A549 (cell line): ENCODE measurements around the gene SMG6. TPM values are rescaled to one million over a fixed set of nuclear protein-coding genes. Genes with fewer than 3 reads are reported as not detected.

ENCODE experiments used
- ATAC-seq, 2 experiments: fragments of 200-7000 bp in 1 of 2; fragments of >200 bp in 1 of 2; cut with Nextera tagmentation in 1 of 2; cut with Tn5 transposase in 1 of 2; 3 replicates each; pipeline versions ENCODE4 v1.8.0 to v1.9.1; 2018 to 2020; ENCODE audit warnings: mild to moderate bottlenecking in 1 of 2, moderate library complexity in 1 of 2
- CTCF ChIA-PET: fragments of 300-600 bp; sonication (Branson Sonifier 250); formaldehyde crosslinking; extraction: SDS; loops from one replicate; lab custom pipeline; 2021; ENCODE audit warnings: antibody characterized with exemption, inconsistent platforms; lab: Yijun Ruan, JAX
- POLR2A ChIA-PET: fragments of 350-600 bp; formaldehyde crosslinking; extraction: SDS; loops from one replicate; lab custom pipeline; 2021; ENCODE audit warnings: antibody characterized with exemption, inconsistent platforms; lab: Yijun Ruan, JAX
- DNase-seq, 2 experiments: peaks; one replicate each; pipeline versions ENCODE4 v3.0.0 to v3.0.0-alpha.2; 2011 to 2016; ENCODE audit warnings: low read depth in 1 of 2, low spot score in 1 of 2
- FAIRE-seq: peaks from 2 replicates; lab custom pipeline; 2011; peaks lifted over from hg19 to GRCh38; lab: Jason Lieb, UNC
- H3K27ac ChIP-seq, 2 experiments: fragments of >200 bp; sonication (Bioruptor Twin); formaldehyde crosslinking; 3 replicates each; pipeline ENCODE4 v1.5.1; 2016 to 2017
- H3K4me1 ChIP-seq: fragments of >200 bp; sonication (Bioruptor Twin); formaldehyde crosslinking; 3 replicates; pipeline ENCODE4 v1.6.1; 2016
- H3K4me2 ChIP-seq: fragments of >200 bp; sonication (Bioruptor Twin); formaldehyde crosslinking; 3 replicates; pipeline ENCODE4 v1.6.1; 2016
- H3K4me3 ChIP-seq: fragments of >200 bp; sonication (Bioruptor Twin); formaldehyde crosslinking; 3 replicates; pipeline ENCODE4 v1.5.1; 2016
- H3K9me3 ChIP-seq: fragments of >200 bp; sonication (Bioruptor Twin); formaldehyde crosslinking; 3 replicates; pipeline ENCODE4 v1.6.1; 2016
- ATOH8 ChIP-seq: fragments of 250-450 bp; sonication (Bioruptor Pico); IDR thresholded peaks from 2 replicates; pipeline ENCODE4 v1.5.0; 2020; ENCODE audit warnings: low read depth, mild to moderate bottlenecking, moderate library complexity
- BHLHE40 ChIP-seq: IDR thresholded peaks from 2 replicates; pipeline ENCODE4 v1.6.1; 2012; ENCODE audit warnings: low read depth, low read length, inconsistent platforms
- CBX8 ChIP-seq: fragments of 200-600 bp; sonication (generic); IDR thresholded peaks from 2 replicates; pipeline ENCODE4 v1.6.1; 2016
- ELK1 ChIP-seq: fragments of 150-350 bp; IDR thresholded peaks from 2 replicates; pipeline ENCODE4 v1.6.1; 2014; ENCODE audit warnings: low read depth, mild to moderate bottlenecking, low read length
- ESRRA ChIP-seq: fragments of 150-350 bp; IDR thresholded peaks from 2 replicates; pipeline ENCODE4 v1.6.1; 2014; ENCODE audit warnings: mild to moderate bottlenecking, low read length, borderline replicate concordance
- FOSB ChIP-seq: fragments of 250-450 bp; sonication (Bioruptor Pico); IDR thresholded peaks from 2 replicates; pipeline ENCODE4 v1.5.0; 2020; ENCODE audit warnings: mild to moderate bottlenecking, moderate library complexity
- FOSL2 ChIP-seq, 2 experiments: fragments of 450-650 bp in 1 of 2; fragments of >200 bp in 1 of 2; sonication (Bioruptor Twin) in 1 of 2; formaldehyde crosslinking; IDR thresholded peaks; 2 replicates each; pipeline versions ENCODE4 v1.5.0 to v1.6.1; 2016 to 2020; ENCODE audit warnings: mild to moderate bottlenecking in 1 of 2, moderate library complexity in 1 of 2
- HOXB13 ChIP-seq: fragments of 250-450 bp; sonication (Bioruptor Pico); IDR thresholded peaks from 2 replicates; pipeline ENCODE4 v1.5.0; 2020; ENCODE audit warnings: low read depth, mild to moderate bottlenecking, moderate library complexity
- JUN ChIP-seq, 2 experiments: fragments of >200 bp; sonication (Bioruptor Twin); formaldehyde crosslinking; IDR thresholded peaks; 2 replicates in 1 of 2; 3 replicates in 1 of 2; pipeline ENCODE4 v1.6.1; 2016 to 2017
- JUNB ChIP-seq: fragments of >200 bp; sonication (Bioruptor Twin); formaldehyde crosslinking; IDR thresholded peaks from 2 replicates; pipeline ENCODE4 v1.6.1; 2016
- KDM5A ChIP-seq: fragments of 200-600 bp; sonication (generic); IDR thresholded peaks from 2 replicates; pipeline ENCODE4 v1.6.1; 2016; ENCODE audit warnings: antibody characterized with exemption, mild to moderate bottlenecking
- MAFK ChIP-seq: fragments of 450-650 bp; IDR thresholded peaks from 2 replicates; pipeline ENCODE4 v1.6.1; 2014; ENCODE audit not compliant: partially characterized antibody
- NFE2L2 ChIP-seq: fragments of 150-350 bp; conservative IDR thresholded peaks from 2 replicates; pipeline ENCODE4 v1.6.1; 2014; ENCODE audit warnings: low read length
- NPAS2 ChIP-seq: fragments of 250-450 bp; sonication (Bioruptor Pico); IDR thresholded peaks from 2 replicates; pipeline ENCODE4 v1.8.0; 2022; ENCODE audit warnings: mild to moderate bottlenecking, moderate library complexity, borderline replicate concordance
- NR3C1 ChIP-seq: fragments of >200 bp; sonication (Bioruptor Twin); formaldehyde crosslinking; IDR thresholded peaks from 3 replicates; pipeline ENCODE4 v1.6.1; 2017
- POLR2A ChIP-seq: IDR thresholded peaks from 2 replicates; pipeline ENCODE4 v1.6.1; 2012; ENCODE audit warnings: mild to moderate bottlenecking, low read length
- RCOR1 ChIP-seq: fragments of 150-350 bp; IDR thresholded peaks from 2 replicates; pipeline ENCODE4 v1.6.1; 2014; ENCODE audit warnings: antibody characterized with exemption, low read length, low read depth
- REST ChIP-seq: fragments of 200-600 bp; sonication (generic); IDR thresholded peaks from 2 replicates; pipeline ENCODE4 v1.6.1; 2016; ENCODE audit warnings: antibody characterized with exemption, mild to moderate bottlenecking, moderate library complexity
- SMC3 ChIP-seq: fragments of >200 bp; sonication (Bioruptor Twin); formaldehyde crosslinking; IDR thresholded peaks from 3 replicates; pipeline ENCODE4 v1.6.1; 2018; ENCODE audit warnings: inconsistent platforms
- SREBF2 ChIP-seq: fragments of 450-650 bp; IDR thresholded peaks from 2 replicates; pipeline ENCODE4 v1.6.1; 2014; ENCODE audit warnings: mild to moderate bottlenecking, moderate library complexity
- ZC3H11A ChIP-seq: fragments of 450-650 bp; IDR thresholded peaks from 2 replicates; pipeline ENCODE4 v1.6.1; 2014; ENCODE audit warnings: antibody characterized with exemption, mild to moderate bottlenecking
- ZNF302 ChIP-seq: fragments of 250-450 bp; sonication (Bioruptor Pico); IDR thresholded peaks from 2 replicates; pipeline ENCODE4 v1.9.0; 2021; ENCODE audit warnings: inconsistent platforms, mild to moderate bottlenecking, moderate library complexity
- WGBS: methylation state at CpG from one replicate; pipeline ENCODE4 v1.1.6; 2017; ENCODE audit errors: missing lambda C conversion rate; 5-methylcytosine and 5-hydroxymethylcytosine counted together
- polyA plus RNA-seq, 4 experiments: library from polyadenylated mRNA; depleted of rRNA in 3 of 4; stranded (reverse); fragments of >200 nt; fragmentation: RNase III in 1 of 4; extraction: RNeasy Plus Mini Kit Qiagen cat#74134 plus additional on column Dnase treatment in 1 of 4; gene quantifications; 2 replicates in 3 of 4; 3 replicates in 1 of 4; pipeline ENCODE4 v1.2.3, GENCODE V29; 2011 to 2017

SMG6 gene
- polyA plus RNA-seq, 2 of the 4 experiments (the other 2 are of a cell fraction), result 4.7 to 17.0 TPM

GRCh38 chr17:2192367-2193057 is 111.1 kb downstream of the SMG6 start (continued):
- TF ChIP-seq JUN (IDR thresholded peaks at IDR 0.05) (peak in 1 of 2 experiments; percentile 32; a peak in 1 of 5 replicates), MAFK (peak; percentile 99), REST (no peak), ATOH8 (CRISPR knock-in tag) (no peak), KDM5A (no peak), BHLHE40 (no peak)

DNA sequence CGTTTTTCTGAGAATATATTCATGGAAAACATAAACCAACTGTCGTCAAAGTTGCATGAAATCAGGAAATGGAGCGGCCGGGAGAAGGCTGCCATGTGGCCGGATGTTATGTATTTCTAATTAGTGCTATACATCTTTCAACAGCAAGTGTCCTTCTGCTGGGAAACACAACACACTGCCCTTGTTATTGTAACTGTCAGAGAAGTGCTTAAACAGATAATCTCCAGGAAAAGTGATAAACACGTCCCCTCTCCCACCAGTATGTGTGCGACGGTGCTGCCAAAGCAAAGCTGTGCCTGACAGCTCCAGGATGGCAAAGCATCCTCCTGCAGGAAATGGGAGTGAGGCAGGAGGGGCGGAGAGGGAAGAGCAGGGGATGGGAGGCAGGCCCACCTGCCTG is 111.8 kb downstream of the SMG6 start:
- Histone ChIP-seq H3K4me1 (peaks cover 38% of the 10 kb centered on the region), H3K9me3 (no peaks in the 10 kb centered on the region), H3K4me3 (no peak overlapping the region), H3K27ac (peak overlapping the region; percentile 69 to 80), H3K4me2 (peak overlapping the region; percentile 55)
- ChIA-PET CTCF (interaction anchor here (0.9 to 1.2 kb wide), 5 partner anchors 17 to 137 kb away, joined by 3 to 4 read pairs (median 3); partner anchors contain the start of gene HIC1), POLR2A (no interaction called here)
- no peak for ATAC-seq
- no peak for FAIRE-seq
- no peak for DNase-seq
- no peak for TF ChIP-seq BHLHE40
- no peak for TF ChIP-seq ESRRA
- TF ChIP-seq FOSB (CRISPR knock-in tag), result no peak
- TF ChIP-seq POLR2A, result no peak
- no peak for TF ChIP-seq NPAS2 (CRISPR knock-in tag)
- no peak for TF ChIP-seq ZNF302
- no peak for TF ChIP-seq CBX8
- TF ChIP-seq ZC3H11A, result no peak
- no peak for TF ChIP-seq NR3C1
- no peak for TF ChIP-seq FOSL2 (IDR thresholded peaks at IDR 0.05)
- no peak for TF ChIP-seq FOSL2 (CRISPR knock-in tag; IDR thresholded peaks at IDR 0.05)
- no peak for TF ChIP-seq RCOR1
- no peak for TF ChIP-seq NFE2L2
- TF ChIP-seq ELK1, result no peak
- WGBS, result 90% methylated on average over 9 of the region's 9 CpGs

- H3K4me3 ChIP-seq, result no peak overlapping the region
- peaks cover 38% of the 10 kb centered on the region for H3K4me1 ChIP-seq
- 92% methylated on average over 6 of the region's 6 CpGs for WGBS
- no peaks in the 10 kb centered on the region for H3K9me3 ChIP-seq
- FAIRE-seq (no peak), DNase-seq (no peak), ATAC-seq (no peak)
- TF ChIP-seq SREBF2 (no peak), SMC3 (no peak), HOXB13 (CRISPR knock-in tag) (no peak), JUNB (no peak), MAFK (no peak), POLR2A (no peak), ATOH8 (CRISPR knock-in tag) (no peak)
- CTCF ChIA-PET, result interaction anchor here (0.9 to 1.6 kb wide), 6 partner anchors 15 to 137 kb away, joined by 3 to 5 read pairs (median 3); partner anchors contain the start of gene HIC1
- H3K4me2 ChIP-seq, result no peak overlapping the region
- POLR2A ChIA-PET, result no interaction called here
- peak overlapping the region in 1 of 2 experiments; percentile 80; a peak in 3 of 6 replicates for H3K27ac ChIP-seq
These were observed 112.4 kb downstream of the SMG6 start for GRCh38 chr17:2191227-2191626.
